Esophagus squamous epithelium (tissue), 5 donors: ENCODE results near the gene DHRSX. TPM values are rescaled to one million over a fixed set of nuclear protein-coding genes. Genes with fewer than 3 reads are reported as not detected.

Source experiments
- DNase-seq: peaks from one replicate; lab custom pipeline; 2025; lab: John Stamatoyannopoulos, UW
- H3K27ac ChIP-seq, 4 donors: fragments of 200-600 bp; sonication (generic); one replicate each; pipeline ENCODE4 v1.5.1; 2016 to 2019; ENCODE audit warnings: mild to moderate bottlenecking in 1 of 4
- H3K27me3 ChIP-seq, 4 donors: fragments of 200-600 bp; sonication (generic); 1 replicate in 3 of 4; 2 replicates in 1 of 4; pipeline versions ENCODE4 v1.5.1 to v1.6.0; 2017 to 2021; ENCODE audit warnings: antibody characterized with exemption in 1 of 4
- H3K36me3 ChIP-seq, 3 donors: fragments of 200-600 bp; sonication (generic); one replicate each; pipeline ENCODE4 v1.5.1; 2016 to 2019
- H3K4me1 ChIP-seq, 3 donors: fragments of 200-600 bp; sonication (generic); one replicate each; pipeline ENCODE4 v1.5.1; 2017 to 2019
- H3K4me3 ChIP-seq, 4 donors: fragments of 200-600 bp; sonication (generic); 1 replicate in 3 of 4; 2 replicates in 1 of 4; pipeline ENCODE4 v1.5.1; 2016 to 2019; ENCODE audit warnings: mild to moderate bottlenecking in 2 of 4, moderate library complexity in 1 of 4
- H3K9me3 ChIP-seq, 3 donors: fragments of 200-600 bp; sonication (generic); one replicate each; pipeline ENCODE4 v1.5.1; 2016 to 2019
- POLR2A ChIP-seq, 4 donors: fragments of 450-650 bp; IDR thresholded peaks; one replicate each; pipeline ENCODE4 v1.6.1; 2017; ENCODE audit warnings: antibody characterized with exemption in 4 of 4, mild to moderate bottlenecking in 4 of 4, moderate library complexity in 3 of 4
- WGBS, 2 donors: methylation state at CpG; one replicate each; pipeline ENCODE4 v1.1.5; 2018; 5-methylcytosine and 5-hydroxymethylcytosine counted together
- intact Hi-C: fragments of 100-400 bp; cut with DNase I; formaldehyde crosslinking; loops from one replicate; pipeline ENCODE4 v1.15.0; 2022
- total RNA-seq, 4 donors: library from RNA; depleted of rRNA; stranded (reverse); fragments of >200 nt; gene quantifications; one replicate each; pipeline ENCODE4 v1.1.0, GENCODE V29; 2016
- TF ChIP-seq, protein P1 (sequence below), 6 experiments: fragments of 450-650 bp in 4 of 6; fragments of 200-600 bp in 2 of 6; sonication (generic) in 2 of 6; IDR thresholded peaks; one replicate each; pipeline ENCODE4 v1.5.1; 2016 to 2019; ENCODE audit warnings: antibody characterized with exemption in 6 of 6, mild to moderate bottlenecking in 4 of 6, moderate library complexity in 4 of 6
- donor health status: DM: yes; HTN: yes; CAD: no.

The DHRSX gene
- total RNA-seq, 4 donors from 2014 or later = 4.1 to 12.2 (median 8.0) TPM

DNA sequence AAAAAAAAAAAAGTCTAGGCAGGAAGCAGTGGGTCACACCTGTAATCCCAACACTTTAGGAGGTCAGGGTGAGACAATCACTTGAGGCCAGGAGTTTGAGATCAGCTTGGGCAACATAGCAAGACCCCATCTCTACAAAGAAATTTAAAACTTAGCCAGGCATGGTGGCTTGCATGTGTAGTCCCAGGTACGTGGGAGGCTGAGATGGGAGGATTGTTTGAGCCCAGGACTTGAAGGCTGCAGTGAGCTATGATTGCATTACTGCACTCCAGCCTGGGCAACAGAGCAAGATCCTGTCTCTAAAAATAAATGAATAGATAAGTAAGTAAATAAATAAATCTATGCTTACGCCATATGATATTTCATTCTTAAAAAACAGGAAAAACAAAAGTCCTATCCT lies 65.3 kb downstream of the DHRSX start:
- no peaks in the 10 kb centered on the region for H3K4me1 ChIP-seq
- DNase-seq = no peak
- no peak overlapping the region for H3K27ac ChIP-seq
- TF ChIP-seq, protein P1, sequence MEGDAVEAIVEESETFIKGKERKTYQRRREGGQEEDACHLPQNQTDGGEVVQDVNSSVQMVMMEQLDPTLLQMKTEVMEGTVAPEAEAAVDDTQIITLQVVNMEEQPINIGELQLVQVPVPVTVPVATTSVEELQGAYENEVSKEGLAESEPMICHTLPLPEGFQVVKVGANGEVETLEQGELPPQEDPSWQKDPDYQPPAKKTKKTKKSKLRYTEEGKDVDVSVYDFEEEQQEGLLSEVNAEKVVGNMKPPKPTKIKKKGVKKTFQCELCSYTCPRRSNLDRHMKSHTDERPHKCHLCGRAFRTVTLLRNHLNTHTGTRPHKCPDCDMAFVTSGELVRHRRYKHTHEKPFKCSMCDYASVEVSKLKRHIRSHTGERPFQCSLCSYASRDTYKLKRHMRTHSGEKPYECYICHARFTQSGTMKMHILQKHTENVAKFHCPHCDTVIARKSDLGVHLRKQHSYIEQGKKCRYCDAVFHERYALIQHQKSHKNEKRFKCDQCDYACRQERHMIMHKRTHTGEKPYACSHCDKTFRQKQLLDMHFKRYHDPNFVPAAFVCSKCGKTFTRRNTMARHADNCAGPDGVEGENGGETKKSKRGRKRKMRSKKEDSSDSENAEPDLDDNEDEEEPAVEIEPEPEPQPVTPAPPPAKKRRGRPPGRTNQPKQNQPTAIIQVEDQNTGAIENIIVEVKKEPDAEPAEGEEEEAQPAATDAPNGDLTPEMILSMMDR (IDR thresholded peaks at IDR 0.05) = no peak
- no peak for TF ChIP-seq POLR2A (IDR thresholded peaks at IDR 0.05)
- intact Hi-C loops = no loop called here
- WGBS, 2 donors = 84 to 97% methylated on average over 2 of the region's 2 CpGs
- peaks cover 0 to 29% (median 0%) of the 10 kb centered on the region in 3 donors for H3K36me3 ChIP-seq
- no peaks in the 10 kb centered on the region for H3K27me3 ChIP-seq
- peaks cover 0 to 5% (median 0%) of the 10 kb centered on the region in 3 donors for H3K9me3 ChIP-seq
- no peak overlapping the region for H3K4me3 ChIP-seq

DNA sequence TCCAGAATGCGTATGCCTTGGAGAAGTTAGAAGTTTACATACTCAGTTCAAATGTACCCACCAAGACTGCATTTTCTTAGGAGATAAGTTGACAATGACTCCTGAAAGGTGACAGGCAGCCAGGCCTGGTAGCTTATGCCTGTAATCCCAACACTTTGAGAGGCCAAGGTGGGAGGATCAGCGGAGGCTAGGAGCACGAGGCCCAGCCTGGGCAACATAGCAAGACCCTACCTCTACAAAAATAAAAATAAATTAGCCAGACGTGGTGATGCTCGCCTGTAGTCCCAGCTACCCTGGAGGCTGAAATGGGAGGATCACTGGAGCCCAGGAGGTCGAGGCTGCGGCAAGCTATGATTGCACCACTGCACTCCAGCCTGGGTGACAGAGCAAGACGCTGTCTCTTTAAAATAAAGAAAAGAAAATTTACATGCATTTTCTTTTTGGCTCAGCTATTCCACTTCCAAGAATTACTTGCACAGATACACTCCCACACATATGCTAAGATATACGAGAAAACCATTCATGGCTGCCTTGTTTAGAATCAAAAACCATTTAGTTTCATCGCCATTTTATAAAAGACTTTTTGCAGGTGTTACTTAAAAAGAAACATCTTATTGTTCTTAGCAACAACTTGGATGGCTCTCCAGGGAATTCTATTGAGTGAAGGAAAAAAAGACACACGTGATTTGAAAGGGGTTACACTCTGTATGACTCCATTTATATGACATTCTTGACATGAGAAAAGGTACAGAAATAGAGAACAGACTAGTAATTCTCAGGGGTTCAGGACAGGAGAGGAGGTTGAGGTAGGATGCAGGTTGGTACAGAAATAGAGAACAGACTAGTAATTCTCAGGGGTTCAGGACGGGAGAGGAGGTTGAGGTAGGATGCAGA lies 66.3 kb downstream of the DHRSX start:
- Histone ChIP-seq H3K4me3 (no peak overlapping the region), H3K27me3 (no peaks in the 10 kb centered on the region), H3K27ac (no peak overlapping the region), H3K36me3 (peaks cover 0 to 19% (median 0%) of the 10 kb centered on the region in 3 donors), H3K9me3 (peaks cover 0 to under 1% (median 0%) of the 10 kb centered on the region in 3 donors), H3K4me1 (no peaks in the 10 kb centered on the region)
- intact Hi-C loops = no loop called here
- whole genome bisulfite sequencing, 2 donors = 83 to 84% methylated on average over 12 of the region's 12 CpGs
- TF ChIP-seq, protein P1 (IDR thresholded peaks at IDR 0.05) = no peak
- no peak for TF ChIP-seq POLR2A (IDR thresholded peaks at IDR 0.05)
- no peak for DNase-seq

- intact Hi-C loops = no loop called here
- Histone ChIP-seq H3K36me3 (peaks cover 0 to 15% (median 0%) of the 10 kb centered on the region in 3 donors), H3K27me3 (no peaks in the 10 kb centered on the region), H3K4me3 (no peak overlapping the region), H3K27ac (no peak overlapping the region), H3K9me3 (no peaks in the 10 kb centered on the region), H3K4me1 (no peaks in the 10 kb centered on the region)
- WGBS, 2 donors = 62 to 76% methylated on average over 11 of the region's 11 CpGs
- TF ChIP-seq POLR2A (IDR thresholded peaks at IDR 0.05) = no peak
- TF ChIP-seq, protein P1 (IDR thresholded peaks at IDR 0.05) = no peak
- DNase-seq = no peak
These were observed 68.4 kb downstream of the DHRSX start for GRCh38 chrX:2432298-2432863.

DNA sequence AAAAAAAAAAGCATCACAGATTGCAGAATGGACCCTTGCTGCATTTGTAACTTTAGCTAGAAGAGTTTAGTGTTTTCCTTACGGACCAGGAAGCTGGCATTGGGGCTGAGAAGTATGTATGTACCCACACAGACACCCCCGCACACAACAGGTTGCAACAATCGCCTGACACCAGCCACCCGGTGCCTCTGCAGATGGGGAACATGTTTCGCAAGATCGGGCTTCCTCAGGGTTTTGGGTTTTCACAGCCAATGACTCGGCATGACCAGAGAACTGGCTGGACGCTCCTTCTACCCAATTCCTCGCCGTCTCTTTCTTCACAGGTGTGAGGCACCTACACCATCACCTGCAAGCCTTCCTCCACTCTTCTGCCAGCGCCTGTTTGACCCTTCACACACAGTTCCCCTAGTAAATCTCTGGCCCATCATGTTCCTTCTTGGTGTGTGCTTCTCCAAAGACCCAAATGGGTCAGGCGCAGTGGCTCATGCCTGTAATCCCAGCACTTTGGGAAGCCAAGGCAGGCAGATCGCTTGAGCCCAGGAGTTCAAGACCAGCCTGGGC lies 70.4 kb downstream of the DHRSX start:
- no peaks in the 10 kb centered on the region for H3K9me3 ChIP-seq
- TF ChIP-seq, protein P1 (IDR thresholded peaks at IDR 0.05) = no peak
- no peak for TF ChIP-seq POLR2A (IDR thresholded peaks at IDR 0.05)
- no peaks in the 10 kb centered on the region for H3K27me3 ChIP-seq
- H3K4me1 ChIP-seq = no peaks in the 10 kb centered on the region
- 60 to 62% methylated on average over 9 to 12 of the region's 13 CpGs for WGBS, 2 donors
- intact Hi-C loops = no loop called here
- H3K4me3 ChIP-seq = no peak overlapping the region
- DNase-seq = no peak
- H3K36me3 ChIP-seq = peaks cover 0 to 20% (median 0%) of the 10 kb centered on the region in 3 donors
- H3K27ac ChIP-seq = no peak overlapping the region

DNA sequence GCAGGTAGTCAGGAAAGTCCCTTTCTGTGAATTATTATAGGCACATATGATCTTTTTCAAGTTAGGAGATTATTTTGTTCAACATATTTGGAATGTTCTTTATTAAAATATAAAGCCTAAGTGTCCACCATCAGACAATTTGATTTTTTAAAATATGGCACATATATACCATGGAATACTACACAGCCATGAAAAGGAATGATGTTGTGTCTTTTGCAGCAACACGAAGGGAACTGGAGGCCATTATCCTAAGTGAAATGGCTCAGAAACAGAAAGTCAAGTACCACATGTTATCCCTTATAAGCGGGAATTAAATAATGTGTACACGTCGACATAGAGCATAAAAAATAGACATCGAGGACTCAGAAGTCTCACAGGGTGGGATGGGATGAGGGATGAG lies 73.0 kb downstream of the DHRSX start:
- intact Hi-C loops = no loop called here
- H3K36me3 ChIP-seq = peaks cover 0 to 31% (median 0%) of the 10 kb centered on the region in 3 donors
- WGBS, 2 donors = 88 to 96% methylated on average over 5 of the region's 5 CpGs
- H3K27me3 ChIP-seq = no peaks in the 10 kb centered on the region
- no peak for DNase-seq
- no peaks in the 10 kb centered on the region for H3K9me3 ChIP-seq
- no peak overlapping the region for H3K4me3 ChIP-seq
- H3K4me1 ChIP-seq = no peaks in the 10 kb centered on the region
- no peak overlapping the region for H3K27ac ChIP-seq
- TF ChIP-seq, protein P1 (IDR thresholded peaks at IDR 0.05) = no peak
- no peak for TF ChIP-seq POLR2A (IDR thresholded peaks at IDR 0.05)
